Measurements from ENCODE around the gene BTN3A1. TPM values are rescaled to one million over a fixed set of nuclear protein-coding genes. Genes with fewer than 3 reads are reported as not detected.

Gene BTN3A1
- total and polyA plus RNA-seq, 2 of the 13 experiments (the other 11 are each of a cell fraction or from before 2014, with no cell fraction given) = 13.3 to 14.0 TPM

GRCh38 chr6:26420688-26421171 is 18.7 kb downstream of the BTN3A1 start (continued):
- TF ChIP-seq MAFK (conservative IDR thresholded peaks at IDR 0.05 in 1 of 2, IDR thresholded peaks at IDR 0.05 in 1 of 2; ENCODE audit: low read length in 2 of 2) (no peak), ZEB1 (IDR thresholded peaks at IDR 0.05; ENCODE audit: insufficient replicate concordance, low read depth) (no peak), RBM22 (optimal IDR thresholded peaks at IDR 0.05; ENCODE audit: low read length) (no peak), NCOA2 (CRISPR knock-in tag; IDR thresholded peaks at IDR 0.05) (peak; percentile 28; the same call in 1 of the 2 replicates), ZNF24 (IDR thresholded peaks at IDR 0.05) (no peak), GMEB1 (CRISPR knock-in tag; IDR thresholded peaks at IDR 0.05; ENCODE audit: borderline replicate concordance) (0 out of 2 replicates have a peak, but pooled peaks have one; percentile 17), SOX6 (IDR thresholded peaks at IDR 0.05) (no peak), SOX6 (CRISPR knock-in tag; IDR thresholded peaks at IDR 0.05) (peak; percentile 30; the same call in 1 of the 2 replicates), ZNF777 (CRISPR knock-in tag; IDR thresholded peaks at IDR 0.05) (no peak), HOXA5 (CRISPR knock-in tag; IDR thresholded peaks at IDR 0.05) (0 out of 2 replicates have a peak, but pooled peaks have one; percentile 3), SIN3B (IDR thresholded peaks at IDR 0.05; ENCODE audit: low read length) (no peak), CBFB (CRISPR knock-in tag; IDR thresholded peaks at IDR 0.05) (no peak), CBX2 (IDR thresholded peaks at IDR 0.05; ENCODE audit: low read depth, low read length) (no peak), CBX2 (CRISPR knock-in tag; IDR thresholded peaks at IDR 0.05; ENCODE audit: low read depth) (no peak), TFE3 (CRISPR knock-in tag; IDR thresholded peaks at IDR 0.05) (no peak), AKAP8 (CRISPR knock-in tag; IDR thresholded peaks at IDR 0.05) (no peak), HNRNPH1 (optimal IDR thresholded peaks at IDR 0.05; ENCODE audit: low read depth, low read length) (no peak), SCMH1 (CRISPR knock-in tag; IDR thresholded peaks at IDR 0.05; ENCODE audit: borderline replicate concordance) (no peak), ZFP37 (CRISPR knock-in tag; IDR thresholded peaks at IDR 0.05; ENCODE audit: borderline replicate concordance) (no peak), KDM1A (CRISPR knock-in tag; IDR thresholded peaks at IDR 0.05) (no peak), ZNF577 (CRISPR knock-in tag; IDR thresholded peaks at IDR 0.05; ENCODE audit: borderline replicate concordance, low read depth) (no peak), ZNF639 (CRISPR knock-in tag; conservative IDR thresholded peaks at IDR 0.05) (no peak), E2F1 (CRISPR knock-in tag; IDR thresholded peaks at IDR 0.05) (no peak), KAT2B (IDR thresholded peaks at IDR 0.05; ENCODE audit: borderline replicate concordance, low read depth, low read length) (no peak), ZNF580 (CRISPR knock-in tag; IDR thresholded peaks at IDR 0.05; ENCODE audit: borderline replicate concordance, low read depth) (no peak), ZNF256 (CRISPR knock-in tag; conservative IDR thresholded peaks at IDR 0.05) (no peak), HES4 (CRISPR knock-in tag; IDR thresholded peaks at IDR 0.05; ENCODE audit: borderline replicate concordance) (no peak), ETV6 (CRISPR knock-in tag; conservative IDR thresholded peaks at IDR 0.05) (no peak), DMAP1 (CRISPR knock-in tag; IDR thresholded peaks at IDR 0.05) (no peak)
